Brain pericyte (primary cell): ENCODE results near the gene PTX4.

Source experiments
- DNase-seq: peaks from one replicate; pipeline ENCODE4 v3.0.0-alpha.2; 2012; ENCODE audit warnings: low read depth, low spot score

Gene PTX4

GRCh38 chr16:1488619-1489018 lies at the start of gene PTX4:
Gene PTX4, minus strand, starts transcription at chr16:1488944. Its CDS starts 35 bp downstream, at chr16:1488909.
- DNase-seq, result no peak

GRCh38 chr16:1537763-1538289 lies 49.1 kb upstream of the PTX4 start:
- no peak for DNase-seq

GRCh38 chr16:1537138-1537577 lies 48.4 kb upstream of the PTX4 start:
- DNase-seq, result no peak

- no peak for DNase-seq
Measured at GRCh38 chr16:1536601-1537000, 47.9 kb upstream of the PTX4 start.

- no peak for DNase-seq
Measured at GRCh38 chr16:1535391-1536291, 46.9 kb upstream of the PTX4 start.

GRCh38 chr16:1534021-1535020 lies 45.6 kb upstream of the PTX4 start:
- DNase-seq, result no peak

GRCh38 chr16:1533443-1533951 lies 44.8 kb upstream of the PTX4 start, which contains the start of gene TMEM204:
Gene TMEM204, plus strand, starts transcription at chr16:1533666. Its CDS starts 610 bp downstream, at chr16:1534276.
- no peak for DNase-seq

GRCh38 chr16:1532771-1533170 lies 44.0 kb upstream of the PTX4 start:
- no peak for DNase-seq

GRCh38 chr16:1532081-1532760 lies 43.5 kb upstream of the PTX4 start:
- no peak for DNase-seq

GRCh38 chr16:1531638-1531910 lies 42.8 kb upstream of the PTX4 start:
- DNase-seq, result no peak

- no peak for DNase-seq
Measured at GRCh38 chr16:1530883-1531637, 42.3 kb upstream of the PTX4 start.

GRCh38 chr16:1530349-1530882 lies 41.7 kb upstream of the PTX4 start:
- no peak for DNase-seq

GRCh38 chr16:1528921-1529537 lies 40.3 kb upstream of the PTX4 start:
- DNase-seq, result no peak

- no peak for DNase-seq
Measured at GRCh38 chr16:1527836-1528811, 39.4 kb upstream of the PTX4 start.

- no peak for DNase-seq
Measured at GRCh38 chr16:1526608-1527555, 38.1 kb upstream of the PTX4 start.

- no peak for DNase-seq
Measured at GRCh38 chr16:1525871-1526607, 37.3 kb upstream of the PTX4 start.

GRCh38 chr16:1524366-1524765 lies 35.6 kb upstream of the PTX4 start:
- no peak for DNase-seq
